ENCODE results near the gene MCTS1.

MCTS1 gene

GRCh38 chrX:120603707-120604360 lies at the start of gene MCTS1:
TSS of gene MCTS1 (plus strand) at chrX:120604101. CDS start at chrX:120604237, 136 bp downstream.
- TF ChIP-seq GATA3 (IDR thresholded peaks at IDR 0.05; ENCODE audit: low read depth, low read length): no peak
- TF ChIP-seq GATA2 (IDR thresholded peaks at IDR 0.05; ENCODE audit: low read depth, low read length): 0 out of 2 replicates have a peak, but pooled peaks have one; percentile 4

DNA sequence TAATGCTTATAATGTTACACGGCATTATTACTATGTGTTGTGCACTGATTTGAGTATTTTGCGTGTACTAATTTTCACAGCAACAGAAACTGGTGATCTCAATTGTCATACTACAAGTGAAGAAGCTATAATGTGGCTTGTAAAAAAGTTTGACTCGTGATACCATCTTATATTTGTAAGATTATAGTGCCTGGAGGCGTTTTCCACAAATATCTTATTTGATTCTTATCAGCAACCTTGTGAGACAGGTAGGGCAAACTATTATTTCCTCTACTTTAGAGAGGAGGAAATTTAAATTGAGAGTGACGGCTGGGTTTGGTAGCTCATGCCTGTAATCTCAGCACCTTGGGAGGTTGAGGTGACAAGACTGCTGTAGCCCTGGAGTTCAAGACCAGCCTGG lies 47.6 kb upstream of the MCTS1 start:
- no peak for TF ChIP-seq GATA2 (IDR thresholded peaks at IDR 0.05; ENCODE audit: low read depth, low read length)
- TF ChIP-seq GATA3 (IDR thresholded peaks at IDR 0.05; ENCODE audit: low read depth, low read length): no peak

DNA sequence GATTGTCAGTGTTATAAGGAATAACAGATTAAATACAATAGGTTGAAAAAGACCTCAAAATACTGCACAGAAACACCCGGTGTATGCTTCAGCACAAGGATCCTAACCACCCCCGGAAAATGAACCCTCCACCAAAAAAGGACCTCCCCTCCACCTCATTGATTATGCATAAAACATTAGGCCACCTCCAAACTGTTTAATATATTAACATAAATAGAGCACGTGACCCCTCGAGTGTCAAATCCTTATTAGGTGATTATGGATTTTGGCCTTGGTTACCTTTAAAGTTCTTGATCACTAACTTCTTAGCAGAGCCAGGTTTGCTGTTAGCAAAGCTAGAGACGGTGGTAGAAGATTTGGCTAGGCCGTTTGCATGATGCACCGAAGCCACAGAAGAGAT lies 44.1 kb upstream of the MCTS1 start:
- TF ChIP-seq GATA2 (IDR thresholded peaks at IDR 0.05; ENCODE audit: low read depth, low read length) (no peak), GATA3 (IDR thresholded peaks at IDR 0.05; ENCODE audit: low read depth, low read length) (no peak)

DNA sequence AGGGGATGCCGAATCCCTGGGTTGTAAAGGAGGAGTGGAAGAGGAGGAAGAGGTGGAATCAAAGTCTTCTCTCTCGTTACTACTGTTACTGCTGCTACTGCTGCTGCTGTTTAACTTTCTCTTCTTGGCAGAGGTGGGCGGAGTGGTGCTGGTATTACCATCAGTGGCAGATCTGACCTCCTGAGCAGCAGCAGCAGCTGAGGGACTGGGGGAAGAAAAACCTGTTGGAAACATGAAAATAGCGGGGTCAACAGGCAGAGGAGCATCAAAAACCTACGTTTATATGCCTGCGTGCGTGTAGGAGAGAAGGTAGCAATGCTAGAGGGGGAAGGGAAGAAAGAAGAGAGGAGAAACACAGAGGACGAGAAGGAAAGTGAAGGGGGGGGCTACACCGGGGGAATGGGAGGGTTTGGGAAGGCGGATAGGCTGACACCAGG lies 43.5 kb upstream of the MCTS1 start:
- no peak for TF ChIP-seq GATA3 (IDR thresholded peaks at IDR 0.05; ENCODE audit: low read depth, low read length)
- TF ChIP-seq GATA2 (IDR thresholded peaks at IDR 0.05; ENCODE audit: low read depth, low read length): no peak

DNA sequence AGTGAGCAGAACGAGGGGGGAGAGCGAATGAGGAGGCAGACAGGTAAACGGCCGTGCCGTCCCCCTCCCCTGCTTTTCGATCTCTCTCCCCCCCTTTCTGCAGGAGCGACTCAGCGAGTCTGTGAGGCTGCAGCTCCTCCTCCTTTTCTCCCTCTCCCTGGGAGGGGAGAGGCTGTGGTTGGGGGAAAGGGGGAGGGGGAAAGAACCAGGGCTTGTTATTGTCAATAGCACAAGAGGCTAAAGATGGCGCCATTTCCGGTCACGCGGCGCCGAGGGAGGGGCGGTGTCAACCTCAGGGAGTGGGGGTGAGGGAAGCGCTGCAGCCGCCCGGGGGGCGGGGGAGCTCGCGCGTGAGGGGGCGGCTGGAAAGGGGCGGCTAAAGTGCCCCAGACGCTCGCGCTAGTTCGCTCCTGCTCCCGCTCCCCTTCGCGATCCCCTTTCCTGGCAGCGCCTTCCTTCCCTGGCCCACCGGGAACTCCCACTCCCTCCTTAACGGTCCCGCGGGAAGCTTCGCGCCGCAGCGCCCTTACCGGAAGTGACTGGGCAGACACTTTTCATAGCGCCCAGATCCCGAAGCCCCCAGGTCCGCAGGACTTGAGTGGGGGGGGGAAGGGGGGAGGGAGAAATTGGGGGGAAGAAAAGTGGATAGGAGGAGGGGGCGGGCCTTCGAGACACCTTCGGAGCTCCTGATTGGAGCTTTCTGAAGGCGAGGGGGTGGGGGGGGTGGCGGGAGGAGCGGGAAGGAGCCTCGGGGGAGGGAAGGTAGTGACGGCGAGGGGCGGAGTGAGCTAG lies 42.9 kb upstream of the MCTS1 start, which contains the start of gene CUL4B:
Gene CUL4B, minus strand, starts transcription at position 121 of the 792 bp plus-strand sequence. CDS start 324 bp downstream, outside the sequence.
- no peak for TF ChIP-seq GATA3 (IDR thresholded peaks at IDR 0.05; ENCODE audit: low read depth, low read length)
- no peak for TF ChIP-seq GATA2 (IDR thresholded peaks at IDR 0.05; ENCODE audit: low read depth, low read length)

- TF ChIP-seq GATA3 (IDR thresholded peaks at IDR 0.05; ENCODE audit: low read depth, low read length) (no peak), GATA2 (IDR thresholded peaks at IDR 0.05; ENCODE audit: low read depth, low read length) (no peak)
Measured at GRCh38 chrX:120561634-120562568, 42.0 kb upstream of the MCTS1 start.

GRCh38 chrX:120562569-120562926 lies 41.4 kb upstream of the MCTS1 start:
- no peak for TF ChIP-seq GATA2 (IDR thresholded peaks at IDR 0.05; ENCODE audit: low read depth, low read length)
- no peak for TF ChIP-seq GATA3 (IDR thresholded peaks at IDR 0.05; ENCODE audit: low read depth, low read length)

GRCh38 chrX:120564925-120565324 lies 39.0 kb upstream of the MCTS1 start:
- TF ChIP-seq GATA2 (IDR thresholded peaks at IDR 0.05; ENCODE audit: low read depth, low read length) (no peak), GATA3 (IDR thresholded peaks at IDR 0.05; ENCODE audit: low read depth, low read length) (no peak)

- TF ChIP-seq GATA3 (IDR thresholded peaks at IDR 0.05; ENCODE audit: low read depth, low read length) (no peak), GATA2 (IDR thresholded peaks at IDR 0.05; ENCODE audit: low read depth, low read length) (no peak)
Measured at GRCh38 chrX:120566817-120567216, 37.1 kb upstream of the MCTS1 start.

- TF ChIP-seq GATA3 (IDR thresholded peaks at IDR 0.05; ENCODE audit: low read depth, low read length) (no peak), GATA2 (IDR thresholded peaks at IDR 0.05; ENCODE audit: low read depth, low read length) (no peak)
Measured at GRCh38 chrX:120568035-120568434, 35.9 kb upstream of the MCTS1 start.

- no peak for TF ChIP-seq GATA3 (IDR thresholded peaks at IDR 0.05; ENCODE audit: low read depth, low read length)
- TF ChIP-seq GATA2 (IDR thresholded peaks at IDR 0.05; ENCODE audit: low read depth, low read length): no peak
Measured at GRCh38 chrX:120568609-120569008, 35.3 kb upstream of the MCTS1 start.

DNA sequence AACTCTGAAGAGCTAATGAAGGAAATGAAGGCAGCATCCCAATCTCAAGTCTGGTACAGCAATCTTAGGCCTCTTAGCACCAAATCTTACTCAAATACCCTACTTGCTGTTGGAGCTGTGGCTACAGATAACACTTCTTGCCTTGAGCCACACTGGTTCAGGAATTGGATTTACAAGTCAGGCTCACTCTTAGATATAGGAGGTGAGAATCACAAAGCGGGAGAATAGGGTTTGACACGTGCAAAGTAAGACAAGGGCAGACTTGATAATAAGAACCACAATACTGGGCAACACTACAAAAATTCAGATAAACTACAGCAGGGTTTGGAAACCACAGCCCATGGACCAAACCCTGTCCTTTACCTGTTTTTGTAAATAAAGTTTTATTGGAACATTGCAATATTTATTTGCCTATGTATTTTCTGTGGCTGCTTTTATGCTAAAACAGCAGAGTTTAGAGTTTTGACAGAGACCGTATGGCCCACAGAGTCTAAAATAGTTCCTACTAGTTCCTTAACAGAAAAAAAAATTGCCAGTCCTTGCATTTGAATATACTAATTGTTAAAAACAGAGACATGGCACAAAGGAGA lies 33.8 kb upstream of the MCTS1 start:
- no peak for TF ChIP-seq GATA3 (IDR thresholded peaks at IDR 0.05; ENCODE audit: low read depth, low read length)
- TF ChIP-seq GATA2 (IDR thresholded peaks at IDR 0.05; ENCODE audit: low read depth, low read length): no peak

GRCh38 chrX:120575379-120576114 lies 28.4 kb upstream of the MCTS1 start:
- TF ChIP-seq GATA2 (IDR thresholded peaks at IDR 0.05; ENCODE audit: low read depth, low read length) (no peak), GATA3 (IDR thresholded peaks at IDR 0.05; ENCODE audit: low read depth, low read length) (no peak)

All from SH-SY5Y (cell line).